Measurements from ENCODE around the gene ATXN7L3B.
"Not testable (repeated sequence)": the region's sequence is repeated elsewhere in the genome, so short reads cannot be mapped to it uniquely, and the experiment has no call there.

The ATXN7L3B gene, protein sequence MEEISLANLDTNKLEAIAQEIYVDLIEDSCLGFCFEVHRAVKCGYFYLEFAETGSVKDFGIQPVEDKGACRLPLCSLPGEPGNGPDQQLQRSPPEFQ

GRCh38 chr12:74537707-74538385, at the start of gene ATXN7L3B:
TSS of gene ATXN7L3B (plus strand) at chr12:74537835. CDS start at chr12:74538113, 278 bp downstream.
- DNase-seq, result peak; percentile 96

DNA sequence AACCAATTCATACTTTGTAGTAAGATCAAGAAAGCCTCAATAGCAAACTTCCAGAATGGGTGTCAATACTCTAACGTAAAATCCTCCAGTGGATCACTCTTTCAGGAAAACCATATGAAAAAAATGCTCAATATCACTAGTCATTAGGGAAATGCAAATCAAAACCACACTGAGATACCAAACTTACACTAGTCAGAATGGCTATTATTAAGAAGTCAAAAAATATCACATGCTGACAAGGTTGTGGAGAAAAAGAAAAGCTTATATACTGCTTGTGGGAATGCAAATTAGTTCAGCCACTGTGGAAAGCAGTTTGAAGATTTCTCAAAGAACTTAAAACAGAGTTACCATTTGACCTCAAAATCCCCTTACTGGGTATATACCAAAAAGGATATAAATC, 49.5 kb upstream of the ATXN7L3B start:
- no peak for DNase-seq

DNA sequence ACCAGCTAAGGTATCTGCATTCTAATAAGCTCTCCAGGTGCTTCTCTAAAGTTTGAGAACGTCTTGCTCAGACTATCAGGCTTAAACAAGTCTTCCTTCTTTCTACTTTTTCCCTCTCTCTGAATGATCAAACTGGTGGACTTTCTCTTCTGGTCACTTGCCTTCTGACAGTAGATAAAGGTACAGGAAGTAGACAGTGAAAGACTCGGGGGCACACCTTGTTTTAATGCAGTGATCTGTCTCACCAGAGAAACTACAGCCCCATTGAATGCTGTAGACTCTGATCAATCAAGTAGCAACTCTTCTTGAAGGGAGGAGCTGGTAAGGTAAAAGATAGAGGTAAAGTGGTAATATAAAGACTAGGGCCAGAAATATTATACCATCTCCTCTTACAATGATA, 48.1 kb upstream of the ATXN7L3B start:
- DNase-seq, result no peak

DNA sequence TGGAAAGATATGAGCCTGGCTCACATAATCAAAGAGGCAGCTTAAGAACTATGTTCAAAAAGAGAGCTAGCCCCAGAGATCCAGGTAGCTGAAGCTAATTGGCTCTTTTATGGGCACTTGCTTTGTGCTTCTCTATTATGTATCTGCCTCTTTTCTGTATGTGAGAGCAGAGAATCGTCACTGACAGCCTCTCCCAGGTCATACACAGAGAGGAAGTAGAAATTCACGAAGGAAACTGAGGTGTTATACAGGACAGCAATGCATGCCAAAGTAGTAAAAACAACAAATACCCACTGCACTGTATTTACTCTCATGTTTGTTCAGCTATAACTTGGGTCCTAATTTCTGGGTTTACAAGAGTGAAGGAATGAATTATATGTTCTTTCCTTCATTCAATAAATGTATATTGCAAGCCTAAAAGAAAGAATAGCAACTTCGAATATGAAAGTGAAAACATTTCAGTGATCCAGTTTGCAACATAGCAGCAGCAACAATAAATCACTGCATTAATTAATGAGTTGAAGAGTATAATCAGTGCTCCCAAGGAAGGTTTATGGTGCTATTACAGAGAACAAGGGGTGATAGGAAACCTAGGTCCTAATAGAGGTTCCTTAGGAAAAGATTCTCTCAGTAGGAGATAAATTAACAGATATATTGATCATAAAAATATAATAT, 47.1 kb upstream of the ATXN7L3B start:
- no peak for DNase-seq

- no peak for DNase-seq
These were observed 46.3 kb upstream of the ATXN7L3B start for GRCh38 chr12:74491374-74491773.

DNA sequence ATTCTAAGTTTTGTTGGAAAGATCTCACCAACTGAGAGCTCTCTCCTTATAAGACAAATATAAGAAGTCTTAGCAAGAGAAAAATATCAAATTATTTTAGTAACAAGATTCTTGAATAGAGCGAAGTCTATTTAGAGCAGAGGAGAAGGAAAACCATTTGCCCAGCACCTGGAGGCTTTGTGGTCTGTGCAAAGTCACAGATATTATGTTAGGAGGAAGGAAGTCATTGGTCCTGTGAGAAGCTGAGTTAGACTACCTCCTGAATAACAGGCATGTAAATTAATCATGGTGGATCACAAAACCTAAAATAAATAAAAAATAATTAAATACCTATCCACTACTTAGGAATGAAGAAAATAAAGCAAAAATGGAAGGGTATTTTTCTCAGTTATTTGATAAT, 38.4 kb upstream of the ATXN7L3B start:
- DNase-seq, result no peak

DNA sequence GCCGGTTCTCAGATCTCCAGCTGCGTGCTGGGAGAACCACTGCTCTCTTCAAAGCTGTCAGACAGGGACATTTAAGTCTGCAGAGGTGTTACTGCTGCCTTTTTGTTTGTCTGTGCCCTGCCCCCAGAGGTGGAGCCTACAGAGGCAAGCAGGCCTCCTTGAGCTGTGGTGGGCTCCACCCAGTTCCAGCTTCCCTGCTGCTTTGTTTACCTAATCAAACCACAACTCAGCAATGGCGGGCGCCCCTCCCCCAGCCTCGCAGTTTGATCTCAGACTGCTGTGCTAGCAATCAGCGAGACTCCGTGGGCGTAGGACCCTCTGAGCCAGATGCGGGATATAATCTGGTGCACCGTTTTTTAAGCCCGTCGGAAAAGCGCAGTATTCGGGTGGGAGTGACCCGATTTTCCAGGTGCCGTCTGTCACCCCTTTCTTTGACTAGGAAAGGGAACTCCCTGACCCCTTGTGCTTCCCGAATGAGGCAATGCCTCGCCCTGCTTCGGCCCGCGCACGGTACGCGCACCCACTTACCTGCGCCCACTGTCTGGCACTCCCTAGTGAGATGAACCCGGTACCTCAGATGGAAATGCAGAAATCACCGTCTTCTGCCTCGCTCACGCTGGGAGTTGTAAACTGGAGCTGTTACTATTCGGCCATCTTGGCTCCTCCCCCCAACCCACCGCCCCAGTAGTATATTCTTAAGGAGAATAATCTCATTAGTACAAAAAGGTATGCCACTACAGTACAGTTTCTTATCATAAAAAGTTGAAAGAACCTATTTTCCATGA, 28.6 kb upstream of the ATXN7L3B start:
- DNase-seq, result not testable (repeated sequence)

- no peak for DNase-seq
These were observed 27.7 kb upstream of the ATXN7L3B start for GRCh38 chr12:74509886-74510285.

GRCh38 chr12:74514098-74514872, 23.4 kb upstream of the ATXN7L3B start:
- DNase-seq, result no peak

- no peak for DNase-seq
These were observed 21.8 kb upstream of the ATXN7L3B start for GRCh38 chr12:74515849-74516248.

GRCh38 chr12:74526535-74526934, 11.1 kb upstream of the ATXN7L3B start:
- no peak for DNase-seq

DNA sequence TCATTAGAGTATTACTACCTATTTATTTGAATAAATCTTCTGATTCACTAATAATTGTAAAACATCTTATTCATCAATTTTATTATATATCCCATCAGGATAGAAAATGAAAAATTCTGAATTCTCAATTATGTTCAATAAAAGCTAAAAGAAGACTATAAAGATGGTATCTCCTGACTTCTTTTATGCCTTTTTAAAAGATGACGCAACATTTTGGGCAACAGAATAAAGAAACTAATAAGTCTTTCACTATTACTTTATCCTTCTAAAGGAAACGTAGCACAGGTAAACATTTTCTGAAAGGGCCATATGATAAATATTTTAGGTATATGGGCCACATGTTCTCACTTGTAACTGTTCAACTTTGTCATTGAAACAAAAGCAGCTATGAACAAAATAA, 10.1 kb upstream of the ATXN7L3B start:
- DNase-seq, result no peak

- no peak for DNase-seq
These were observed 7.0 kb upstream of the ATXN7L3B start for GRCh38 chr12:74530676-74531075.

GRCh38 chr12:74535536-74535935, 2.1 kb upstream of the ATXN7L3B start:
- DNase-seq, result no peak

- peak; percentile 89 for DNase-seq
These were observed 419 bp upstream of the ATXN7L3B start for GRCh38 chr12:74537126-74537706.

DNA sequence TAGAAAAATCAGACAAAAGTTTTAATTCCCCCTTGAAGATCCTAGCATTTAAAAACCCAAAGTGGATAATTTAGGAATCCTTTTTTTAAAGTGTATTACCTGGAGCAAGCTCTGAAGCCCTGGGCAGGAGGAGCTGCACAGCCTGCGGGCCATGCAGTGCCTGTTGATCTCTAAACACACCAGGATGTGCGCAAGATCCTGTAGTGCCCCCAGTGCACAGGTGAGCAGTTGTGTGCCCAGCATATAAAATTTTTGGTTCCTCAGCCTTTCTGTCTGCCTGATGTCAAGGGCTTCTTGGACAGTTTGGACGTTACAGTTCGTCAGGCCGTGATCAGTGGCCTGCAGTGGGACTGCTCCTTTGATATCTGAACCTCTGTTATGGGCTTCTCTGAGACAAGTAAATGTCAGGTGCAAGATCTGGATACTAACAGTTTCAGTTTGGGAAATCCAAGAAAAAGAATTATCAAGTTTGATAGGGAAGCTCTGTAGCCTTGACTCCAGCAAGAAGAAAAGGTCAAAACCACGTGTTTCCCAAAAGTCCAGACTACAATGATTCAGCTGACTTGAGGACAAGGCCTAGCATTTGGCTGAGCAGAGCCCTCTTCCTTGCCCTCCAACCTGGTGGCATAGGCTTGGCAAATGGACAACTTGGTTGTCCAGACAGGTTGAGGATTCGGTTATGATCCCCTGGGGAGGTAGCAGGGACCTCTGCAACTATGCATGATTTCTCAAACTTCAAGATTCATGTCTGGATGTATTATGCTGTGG, 1.0 kb downstream of the ATXN7L3B start:
- DNase-seq, result no peak

- DNase-seq, result no peak
These were observed 1.6 kb downstream of the ATXN7L3B start for GRCh38 chr12:74539261-74539660.

DNA sequence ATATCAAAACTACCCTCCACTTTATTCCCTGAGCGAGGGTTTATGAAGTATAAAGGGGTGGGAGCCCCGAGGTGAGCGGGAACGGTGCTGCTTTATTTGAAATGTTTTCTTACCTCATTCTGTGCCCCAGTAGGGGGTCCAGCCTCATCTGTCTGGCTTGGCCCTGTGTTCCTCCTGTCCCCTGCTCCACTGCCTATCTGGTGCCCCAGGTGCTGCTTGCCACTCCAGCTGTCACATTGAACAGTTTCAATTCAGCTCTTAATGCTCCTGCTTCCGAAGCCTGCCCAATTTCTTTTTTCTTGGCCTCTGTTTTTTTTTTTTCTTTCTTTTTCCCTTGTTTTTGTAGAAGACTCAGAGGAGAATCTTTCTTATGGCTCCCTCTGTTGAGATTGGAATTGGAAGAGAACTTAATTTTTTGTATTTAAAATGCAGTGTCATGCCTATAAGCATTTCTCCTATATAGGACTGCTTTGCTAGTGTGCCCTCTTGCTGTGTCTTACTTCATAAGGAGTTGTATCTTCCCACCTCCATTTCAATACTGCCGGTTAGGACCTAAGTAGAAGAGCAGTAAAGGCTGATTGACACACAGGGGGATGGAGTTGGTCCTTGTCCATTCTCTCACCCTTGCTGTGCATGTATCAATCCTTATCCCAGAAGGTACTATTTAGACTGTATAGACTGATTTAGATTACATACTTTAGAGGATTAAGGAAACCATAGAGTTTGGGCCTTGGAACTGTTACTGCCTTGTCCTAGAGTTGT, 2.3 kb downstream of the ATXN7L3B start:
- no peak for DNase-seq

- no peak for DNase-seq
These were observed 3.4 kb downstream of the ATXN7L3B start for GRCh38 chr12:74541074-74541473.

DNA sequence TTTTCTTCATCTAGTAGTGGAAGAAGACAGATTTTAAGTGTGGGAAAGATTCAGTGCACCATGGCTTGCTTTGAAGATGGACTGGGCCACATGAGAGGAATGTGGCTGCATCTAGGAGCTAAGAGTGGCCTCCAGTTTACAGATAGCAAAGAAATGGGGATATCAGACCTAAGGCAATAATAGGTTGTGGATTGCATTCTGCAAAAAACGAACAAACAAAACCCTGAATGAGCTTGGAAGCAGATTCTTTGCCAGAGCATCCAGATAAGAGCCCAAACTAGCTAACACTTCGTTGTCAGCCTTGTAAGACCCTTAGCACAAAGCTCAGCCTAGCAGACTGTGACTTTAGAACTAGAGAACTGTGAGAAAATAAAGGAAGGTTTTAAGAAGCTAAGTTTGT, 9.6 kb downstream of the ATXN7L3B start:
- DNase-seq, result no peak

DNA sequence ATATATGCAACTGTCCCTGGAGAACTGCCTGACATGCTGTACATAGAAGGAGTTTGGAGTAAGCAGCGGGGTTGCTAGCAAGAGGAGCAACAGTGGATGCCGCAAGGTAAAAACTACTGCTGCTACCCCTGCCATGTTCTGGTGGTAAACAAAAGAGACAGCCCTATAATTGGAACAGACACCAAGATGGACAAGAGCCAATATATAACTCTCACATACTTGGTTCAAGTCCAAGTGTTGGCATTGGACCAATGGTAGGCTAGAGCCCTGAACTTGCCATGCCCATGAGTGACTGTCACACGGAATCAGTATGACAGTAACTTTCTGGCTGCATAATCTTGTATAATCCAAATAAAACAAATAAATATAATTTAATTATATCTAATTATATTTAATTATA, 13.7 kb downstream of the ATXN7L3B start:
- DNase-seq, result peak; percentile 83
